Measurements from ENCODE around the gene MYBL2. TPM values are rescaled to one million over a fixed set of nuclear protein-coding genes. Genes with fewer than 3 reads are reported as not detected.
"Not testable (repeated sequence)": the region's sequence is repeated elsewhere in the genome, so short reads cannot be mapped to it uniquely, and the experiment has no call there.

The MYBL2 gene
- 1.6 TPM for total RNA-seq

DNA sequence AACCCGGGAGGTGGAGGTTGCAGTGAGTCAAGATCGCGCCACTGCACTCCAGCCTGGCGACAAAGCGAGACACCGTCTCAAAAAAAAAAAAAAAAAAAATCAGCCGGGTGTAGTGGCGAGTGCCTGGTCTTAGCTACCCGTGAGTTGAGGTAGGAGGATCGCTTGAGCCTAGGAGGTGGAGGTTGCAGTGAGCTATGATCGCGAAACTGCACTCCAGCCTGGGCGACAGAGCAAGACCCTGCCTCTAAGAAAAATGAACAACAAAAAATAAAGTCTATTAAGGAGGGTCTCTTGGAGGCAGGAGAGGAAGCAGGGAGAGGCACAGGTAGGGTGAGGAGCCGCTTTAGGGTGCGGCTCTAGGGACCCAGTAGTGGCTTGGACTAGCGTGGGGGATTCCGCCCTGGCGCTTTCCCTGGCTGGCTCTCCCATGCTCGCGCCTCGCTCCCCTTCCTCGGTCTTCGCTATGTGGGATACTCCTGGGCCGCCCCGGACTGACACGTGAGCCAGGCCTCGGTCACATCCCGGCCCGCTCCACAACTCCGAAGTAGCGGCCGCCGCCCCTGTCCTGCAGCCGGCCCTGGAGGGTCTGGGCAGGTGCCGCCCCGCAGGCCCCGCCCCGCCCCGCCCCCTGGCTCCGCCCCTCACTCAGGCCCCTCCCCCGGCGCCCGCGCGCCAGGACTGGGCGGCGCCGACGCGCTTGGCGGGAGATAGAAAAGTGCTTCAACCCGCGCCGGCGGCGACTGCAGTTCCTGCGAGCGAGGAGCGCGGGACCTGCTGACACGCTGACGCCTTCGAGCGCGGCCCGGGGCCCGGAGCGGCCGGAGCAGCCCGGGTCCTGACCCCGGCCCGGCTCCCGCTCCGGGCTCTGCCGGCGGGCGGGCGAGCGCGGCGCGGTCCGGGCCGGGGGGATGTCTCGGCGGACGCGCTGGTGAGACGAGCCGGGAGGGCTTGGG lies at the start of gene MYBL2:
TSS of gene MYBL2 (plus strand) at position 739 of the 953 bp plus-strand sequence. CDS start at position 909, 170 bp downstream.
- peak; percentile 26 for DNase-seq (ENCODE audit: low spot score)

- no peak for DNase-seq (ENCODE audit: low spot score)
Measured at GRCh38 chr20:43631598-43631997, 35.3 kb upstream of the MYBL2 start.

GRCh38 chr20:43636429-43636828 lies 30.5 kb upstream of the MYBL2 start:
- DNase-seq (ENCODE audit: low spot score), result no peak

GRCh38 chr20:43642548-43642947 lies 24.4 kb upstream of the MYBL2 start:
- DNase-seq (ENCODE audit: low spot score), result no peak

DNA sequence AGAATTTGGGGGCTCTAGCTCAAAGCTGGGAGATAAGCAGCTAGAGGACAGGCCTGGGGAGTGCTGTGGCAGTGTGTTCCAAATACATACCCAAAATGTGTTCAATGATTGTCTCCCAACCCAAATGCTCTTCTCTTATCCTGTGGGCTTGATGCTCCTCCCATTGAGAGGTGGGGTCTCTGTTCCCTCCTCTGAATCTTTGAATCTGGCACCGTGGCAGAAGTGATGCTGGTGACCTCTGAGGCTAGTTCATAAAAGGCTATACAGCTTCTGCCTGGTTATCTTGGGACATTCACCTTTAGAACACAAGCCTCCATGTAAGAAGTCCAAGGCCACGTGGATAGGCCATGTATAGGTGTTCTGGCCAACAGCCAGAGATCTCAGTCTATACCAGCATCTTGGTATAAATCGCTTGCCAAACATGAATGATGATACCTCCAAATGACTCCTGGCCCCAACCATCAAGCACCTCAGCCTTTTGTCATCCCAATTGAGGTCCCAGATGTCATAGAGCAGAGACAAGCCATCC lies 15.9 kb upstream of the MYBL2 start:
- DNase-seq (ENCODE audit: low spot score), result no peak

DNA sequence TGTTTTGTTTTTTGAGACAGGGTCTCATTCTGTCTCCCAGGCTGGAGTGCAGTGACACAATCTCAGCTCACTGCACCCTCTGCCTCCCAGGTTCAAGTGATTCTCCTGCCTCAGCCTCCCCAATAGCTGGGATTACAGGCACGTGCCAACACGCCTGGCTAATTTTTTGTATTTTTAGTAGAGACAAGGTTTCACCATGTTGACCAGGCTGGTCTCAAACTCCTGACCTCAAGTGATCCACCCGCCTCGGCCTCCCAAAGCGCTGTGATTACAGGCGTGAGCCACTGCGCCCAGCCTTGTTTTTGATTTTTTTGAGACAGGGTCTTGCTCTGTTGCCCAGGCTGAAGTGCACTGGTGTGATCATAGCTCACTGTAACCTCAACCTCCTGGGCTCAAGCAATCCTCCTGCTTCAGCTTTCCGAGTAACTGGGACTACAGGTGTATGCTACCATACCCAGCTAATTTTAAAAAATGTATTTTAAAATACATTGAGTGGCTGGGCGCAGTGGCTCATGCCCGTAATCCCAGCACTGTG lies 15.2 kb upstream of the MYBL2 start:
- not testable (repeated sequence) for DNase-seq (ENCODE audit: low spot score)

- no peak for DNase-seq (ENCODE audit: low spot score)
Measured at GRCh38 chr20:43653966-43654365, 12.9 kb upstream of the MYBL2 start.

GRCh38 chr20:43655176-43655575 lies 11.7 kb upstream of the MYBL2 start:
- DNase-seq (ENCODE audit: low spot score), result not testable (repeated sequence)

DNA sequence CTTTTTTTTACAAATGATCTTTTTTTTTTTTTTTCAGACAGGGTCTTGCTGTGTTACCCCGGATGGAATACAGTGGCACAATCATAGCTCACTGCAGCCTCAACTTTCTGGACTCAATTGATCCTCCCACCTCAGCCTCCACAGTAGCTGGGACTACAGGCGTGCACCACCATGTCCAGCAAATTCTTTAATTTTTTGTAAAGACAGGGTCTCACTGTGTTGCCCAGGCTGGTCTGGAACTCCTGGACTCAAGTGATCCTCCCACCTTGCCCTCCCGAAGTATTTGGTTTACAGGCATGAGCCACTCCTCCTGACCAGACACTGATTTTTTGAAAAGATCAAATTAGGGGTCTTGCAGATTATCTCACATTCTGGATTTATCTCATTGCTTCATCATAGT lies 11.0 kb upstream of the MYBL2 start:
- DNase-seq (ENCODE audit: low spot score), result no peak

DNA sequence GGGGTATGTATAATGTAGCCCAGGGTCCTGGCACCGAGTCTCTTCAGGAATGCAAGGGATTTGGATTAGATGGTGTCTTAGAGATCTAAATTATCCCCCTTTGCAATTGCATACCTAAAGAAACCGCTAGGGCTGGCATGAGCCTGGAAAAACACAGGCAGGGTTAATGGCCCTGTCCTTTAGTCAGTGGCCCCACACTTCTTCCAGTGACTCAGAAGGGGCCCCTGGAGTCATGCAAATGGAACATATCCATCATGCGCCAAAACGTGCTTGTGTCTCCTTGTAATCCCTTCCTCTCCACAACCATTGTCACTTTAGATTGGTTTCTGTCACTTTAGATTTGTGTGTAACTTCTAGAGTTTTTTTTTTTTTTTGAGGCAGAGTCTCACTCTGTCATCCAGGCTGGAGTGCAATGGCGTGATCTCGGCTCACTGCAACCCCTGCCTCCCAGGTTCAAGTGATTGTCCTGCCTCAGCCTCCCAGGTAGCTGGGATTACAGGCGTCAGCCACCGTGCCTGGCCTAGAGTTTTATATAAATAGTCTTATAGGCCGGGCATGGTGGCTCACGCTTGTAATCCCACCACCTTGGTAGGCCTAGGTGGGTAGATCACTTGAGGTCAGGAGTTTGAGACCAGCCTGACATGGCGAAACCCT lies 8.7 kb upstream of the MYBL2 start:
- DNase-seq (ENCODE audit: low spot score), result no peak

DNA sequence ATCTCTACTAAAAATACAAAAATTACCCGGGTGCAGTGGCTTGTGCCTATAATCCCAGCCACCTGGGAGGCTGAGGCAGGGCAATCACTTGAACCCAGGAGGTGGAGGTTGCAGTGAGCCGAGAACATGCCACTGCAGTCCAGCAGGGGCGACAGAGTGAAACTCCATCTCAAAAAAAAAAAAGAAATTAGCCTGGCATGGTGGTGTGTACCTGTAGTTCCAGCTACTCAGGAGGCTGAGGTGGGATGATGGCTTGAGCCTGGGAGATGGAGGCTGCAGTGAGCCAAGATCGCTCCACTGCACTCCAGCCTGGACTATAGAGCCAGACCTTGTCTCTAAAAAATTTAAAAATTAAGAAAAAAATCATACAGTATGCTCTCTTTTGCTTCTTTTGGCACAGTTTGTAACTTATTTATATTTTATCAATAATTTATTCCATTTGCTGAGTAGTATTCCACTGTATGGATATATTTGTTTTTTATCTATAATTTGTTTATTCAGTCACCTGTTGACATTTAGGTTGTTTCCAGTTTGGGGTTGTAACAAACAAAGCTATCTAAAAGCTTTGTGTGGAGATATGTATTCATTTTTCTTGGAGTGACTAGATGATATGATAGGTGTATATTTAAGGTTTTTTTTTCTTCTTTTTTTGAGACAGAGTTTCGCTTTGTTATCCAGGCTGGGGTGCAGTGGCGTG lies 8.0 kb upstream of the MYBL2 start:
- DNase-seq (ENCODE audit: low spot score), result no peak

DNA sequence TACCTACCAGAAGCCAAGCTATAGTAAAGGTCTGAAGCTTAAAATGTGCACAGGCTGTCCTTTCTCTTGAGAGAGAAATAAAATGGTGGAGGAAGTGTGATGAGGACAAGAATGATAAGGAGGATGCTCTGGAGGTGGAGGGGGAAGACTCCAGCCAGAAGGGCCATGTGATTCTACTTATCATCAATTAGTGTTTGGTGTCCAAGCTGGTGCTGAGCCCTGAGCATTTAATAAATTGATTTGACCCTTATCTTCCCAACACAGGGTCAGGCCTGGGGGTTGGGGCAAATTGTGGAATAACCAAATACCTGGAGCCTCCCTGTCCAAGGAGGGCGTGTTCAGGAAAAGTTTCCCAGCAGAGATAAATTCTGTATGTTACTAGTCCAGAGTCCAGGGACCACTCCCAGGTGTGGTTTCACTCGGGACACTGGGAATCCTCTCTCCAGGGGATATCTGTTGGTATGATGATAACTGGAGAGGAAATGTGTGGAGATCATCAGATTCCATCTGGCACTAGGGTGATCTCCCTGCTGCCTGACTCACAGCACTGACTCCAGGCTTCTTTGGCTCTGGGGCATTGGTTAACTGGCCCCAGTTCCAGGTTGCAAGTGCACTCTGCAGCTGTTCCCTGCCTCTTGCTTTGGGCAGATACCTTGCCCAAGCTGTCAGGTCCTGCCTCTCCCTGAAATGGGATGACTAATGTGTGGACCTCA lies 3.8 kb upstream of the MYBL2 start:
- DNase-seq (ENCODE audit: low spot score), result no peak

- no peak for DNase-seq (ENCODE audit: low spot score)
Measured at GRCh38 chr20:43665466-43666176, 1.3 kb upstream of the MYBL2 start.

GRCh38 chr20:43667341-43668132 lies 623 bp downstream of the MYBL2 start:
- DNase-seq (ENCODE audit: low spot score), result no peak

GRCh38 chr20:43669332-43669731 lies 2.4 kb downstream of the MYBL2 start:
- no peak for DNase-seq (ENCODE audit: low spot score)

DNA sequence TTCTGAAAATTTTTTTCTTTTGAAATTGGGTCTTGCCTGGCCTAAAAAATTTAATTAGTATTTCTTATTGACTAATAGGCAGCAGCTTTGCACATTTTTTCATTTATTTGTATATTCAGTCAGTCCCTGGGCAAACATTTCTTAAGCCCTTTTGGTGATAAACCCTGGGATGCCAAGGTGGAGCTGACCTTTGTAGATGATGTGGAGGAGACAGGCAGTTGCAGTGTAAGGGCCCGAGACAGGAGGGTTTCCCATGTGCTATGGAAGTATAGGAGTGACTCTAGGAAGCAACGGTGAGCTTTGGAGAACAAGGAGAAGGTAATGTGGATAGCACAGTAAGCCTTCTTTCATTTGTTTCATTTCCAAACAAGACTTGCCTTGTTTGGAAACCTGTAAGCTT lies 3.5 kb downstream of the MYBL2 start:
- no peak for DNase-seq (ENCODE audit: low spot score)

GRCh38 chr20:43676368-43676767 lies 9.5 kb downstream of the MYBL2 start:
- DNase-seq (ENCODE audit: low spot score), result no peak

- no peak for DNase-seq (ENCODE audit: low spot score)
Measured at GRCh38 chr20:43680981-43681380, 14.1 kb downstream of the MYBL2 start.

DNA sequence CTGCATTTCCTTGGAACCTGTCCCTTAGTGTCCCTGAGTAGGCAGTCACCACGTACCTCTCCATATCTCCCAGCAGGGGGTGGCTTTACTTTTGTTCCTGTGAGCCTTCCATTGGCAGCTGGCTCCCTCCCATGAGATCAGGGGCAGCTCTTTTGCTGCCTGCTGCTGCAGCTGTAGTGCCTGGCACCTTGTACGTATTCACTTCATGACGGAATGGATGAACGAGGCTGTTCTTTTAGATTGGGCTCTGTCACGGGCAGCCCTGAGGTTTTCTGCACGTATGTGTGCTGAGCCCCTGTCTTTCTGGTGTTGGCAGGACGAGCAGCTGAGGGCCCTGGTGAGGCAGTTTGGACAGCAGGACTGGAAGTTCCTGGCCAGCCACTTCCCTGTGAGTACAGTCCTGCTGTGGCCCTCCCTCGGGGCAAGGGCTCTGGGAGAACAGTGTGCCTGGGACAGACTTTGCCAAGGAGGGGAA lies 14.6 kb downstream of the MYBL2 start:
- no peak for DNase-seq (ENCODE audit: low spot score)

- no peak for DNase-seq (ENCODE audit: low spot score)
Measured at GRCh38 chr20:43681991-43682410, 15.1 kb downstream of the MYBL2 start.
